Activated gamma-delta T cell treated with anti-CD3 and anti-CD28 coated beads, Interleukin-2, amount 50 U/mL, for 16 hours (primary cell): Measurements from ENCODE around the gene CDC45.
"Not testable (repeated sequence)": the region's sequence is repeated elsewhere in the genome, so short reads cannot be mapped to it uniquely, and the experiment has no call there.

Source experiments
- DNase-seq: peaks from one replicate; pipeline ENCODE4 v3.0.0-alpha.2; 2020; ENCODE audit warnings: low read depth

CDC45 gene

DNA sequence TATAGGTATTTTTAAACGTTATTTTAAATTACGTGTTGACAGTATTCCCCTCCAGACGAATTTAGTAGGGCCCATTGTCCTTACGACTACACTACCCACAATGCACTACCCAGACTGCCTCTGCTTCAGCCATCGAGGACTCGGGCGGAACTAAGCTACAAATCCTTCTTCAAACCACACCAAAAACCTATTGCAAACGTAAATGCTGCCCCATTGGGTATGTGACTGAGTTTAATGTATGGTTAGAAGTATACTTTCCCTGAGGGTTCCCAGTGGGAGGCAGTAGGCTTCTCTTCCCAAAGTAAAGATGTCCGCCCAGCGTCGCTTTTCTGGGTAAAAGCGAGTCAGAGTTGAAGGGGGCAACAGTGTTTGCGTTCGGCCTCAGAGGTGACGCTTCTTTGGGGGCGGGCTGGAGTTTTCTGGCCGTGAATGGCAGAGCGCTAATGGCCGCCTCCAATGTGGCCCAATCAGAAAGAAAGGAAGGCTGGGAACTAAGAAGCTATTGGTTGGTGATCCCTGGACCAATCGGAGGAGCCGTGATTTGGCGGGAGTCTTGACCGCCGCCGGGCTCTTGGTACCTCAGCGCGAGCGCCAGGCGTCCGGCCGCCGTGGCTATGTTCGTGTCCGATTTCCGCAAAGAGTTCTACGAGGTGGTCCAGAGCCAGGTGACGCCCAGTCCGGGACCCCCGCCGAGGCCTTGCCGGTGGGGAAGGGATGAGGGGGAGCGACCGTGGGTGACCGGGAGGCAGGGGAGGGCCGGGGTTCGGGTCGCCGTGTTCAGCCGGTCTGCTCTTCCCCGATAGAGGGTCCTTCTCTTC lies at the start of gene CDC45:
TSS of gene CDC45 (plus strand) at position 566 of the 818 bp plus-strand sequence. CDS start at position 615, 49 bp downstream.
- DNase-seq, result peak; percentile 92

GRCh38 chr22:19429950-19430889 lies 49.5 kb upstream of the CDC45 start:
- DNase-seq, result no peak

DNA sequence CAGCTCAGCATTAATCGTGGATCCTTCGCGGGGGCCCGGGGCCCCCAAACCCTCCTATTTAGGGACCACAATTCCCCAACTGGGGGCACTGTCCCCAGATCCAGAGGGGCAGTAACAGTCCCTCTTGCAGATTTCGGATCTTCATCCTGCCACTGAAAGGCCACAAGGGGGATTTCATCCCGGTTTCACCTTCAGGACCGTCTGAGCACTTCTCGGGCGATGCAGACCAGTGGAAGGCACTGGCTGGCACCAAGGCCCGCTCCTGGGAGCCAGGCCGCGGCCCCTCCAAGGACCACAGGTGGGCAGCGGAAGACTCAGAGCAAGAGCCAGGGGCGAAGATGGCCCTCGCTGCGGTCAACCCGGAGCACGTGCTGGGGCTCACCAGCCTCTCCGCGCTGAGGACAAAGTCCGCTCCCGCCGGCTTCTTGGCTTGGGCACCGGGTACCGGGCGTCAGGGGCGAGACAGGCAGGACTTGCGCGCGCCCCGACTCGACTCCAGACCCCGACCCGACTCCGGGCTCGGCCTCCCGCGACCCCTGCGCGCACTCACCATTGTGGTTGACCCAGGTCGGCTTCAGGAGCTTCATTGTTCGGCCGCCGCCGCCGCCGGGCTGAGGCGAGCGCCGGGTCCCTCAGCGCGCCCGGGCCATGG lies 48.7 kb upstream of the CDC45 start:
- DNase-seq, result no peak

DNA sequence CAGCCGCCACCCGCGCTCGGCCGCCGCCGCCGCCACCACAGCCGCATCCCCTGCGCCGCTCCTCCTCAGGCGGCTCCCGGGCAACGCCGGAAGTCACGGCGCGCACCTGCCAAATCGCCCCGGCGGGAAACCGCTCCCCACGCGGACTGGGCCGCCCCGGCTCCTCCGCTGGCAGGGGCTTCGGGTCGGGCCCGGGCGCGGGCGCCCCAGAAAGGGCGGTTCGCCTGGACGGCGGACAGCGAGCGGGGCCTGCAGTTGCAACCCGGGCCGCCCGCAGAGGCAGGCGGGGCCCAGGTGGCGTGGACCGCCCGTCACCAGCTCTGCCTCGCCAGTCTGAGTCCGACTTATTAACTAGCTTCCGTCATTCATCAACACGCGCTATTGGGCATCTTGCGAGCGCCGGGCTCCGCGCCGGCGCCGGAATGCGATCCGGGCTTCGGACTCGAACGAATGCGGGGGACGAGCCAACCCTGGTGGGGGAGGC lies 48.0 kb upstream of the CDC45 start, which contains the start of gene HIRA:
TSS of gene HIRA (minus strand) at position 85 of the 484 bp plus-strand sequence. CDS start 257 bp downstream, outside the sequence.
- DNase-seq, result peak; percentile 77

GRCh38 chr22:19432133-19432851 lies 47.4 kb upstream of the CDC45 start, which contains the start of gene MRPL40:
MRPL40 (plus strand) TSS chr22:19432545; CDS start chr22:19432555, 10 bp downstream.
- DNase-seq, result peak; percentile 82

GRCh38 chr22:19434401-19434800 lies 45.3 kb upstream of the CDC45 start:
- DNase-seq, result no peak

DNA sequence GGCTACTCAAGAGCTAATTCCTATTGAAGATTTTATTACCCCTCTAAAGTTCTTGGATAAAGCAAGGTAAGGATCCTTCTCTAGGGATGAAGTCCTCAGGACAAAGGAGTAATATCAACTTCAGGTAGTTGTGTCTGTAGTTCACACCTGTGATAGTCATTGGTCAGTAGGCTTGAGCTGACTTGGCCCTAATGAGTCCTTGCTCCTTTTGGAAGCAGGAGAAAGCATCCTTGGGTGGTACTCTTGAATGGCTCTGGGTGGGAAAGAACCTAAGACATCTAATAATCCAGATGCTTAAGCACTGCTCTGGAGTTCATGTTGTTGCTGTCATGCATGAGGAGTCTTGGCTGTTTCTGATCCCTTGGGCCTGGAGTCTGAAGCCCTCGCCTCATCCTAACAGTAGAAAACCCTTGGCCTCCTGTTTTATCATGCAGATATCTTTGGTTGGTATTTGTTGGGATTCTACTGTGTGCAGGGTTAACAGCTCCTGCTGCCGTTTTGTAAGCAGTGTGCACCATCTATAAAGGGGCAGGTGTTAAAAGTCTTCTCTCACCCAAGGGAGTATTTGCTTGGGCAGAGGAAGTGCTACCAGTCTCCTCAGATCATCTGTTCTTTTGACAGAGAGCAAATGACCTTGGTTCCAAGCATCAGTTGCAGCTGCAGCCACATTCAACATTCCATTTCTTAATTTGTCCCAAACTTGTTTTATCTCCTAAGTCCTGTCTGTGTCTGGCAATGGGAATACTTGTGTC lies 44.7 kb upstream of the CDC45 start:
- no peak for DNase-seq

GRCh38 chr22:19436444-19437161 lies 43.1 kb upstream of the CDC45 start:
- not testable (repeated sequence) for DNase-seq

DNA sequence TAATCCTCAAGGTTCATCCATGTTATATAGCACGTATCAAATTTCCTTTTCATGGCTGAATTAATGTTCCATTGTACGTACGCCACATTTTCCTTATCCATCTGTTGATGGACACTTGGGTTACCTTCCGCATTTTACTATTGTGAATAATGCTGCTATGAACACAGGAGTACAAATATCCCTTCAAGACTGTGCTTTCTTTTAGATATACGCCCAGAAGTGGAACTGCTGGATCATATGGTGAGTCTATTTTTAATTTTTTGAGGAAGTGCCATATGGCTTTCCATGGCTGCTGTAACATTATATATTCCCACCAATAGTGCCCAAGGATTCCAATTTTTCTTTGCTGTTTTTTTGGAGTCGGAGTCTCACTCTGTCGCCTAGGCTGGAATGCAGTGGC lies 41.4 kb upstream of the CDC45 start:
- no peak for DNase-seq

DNA sequence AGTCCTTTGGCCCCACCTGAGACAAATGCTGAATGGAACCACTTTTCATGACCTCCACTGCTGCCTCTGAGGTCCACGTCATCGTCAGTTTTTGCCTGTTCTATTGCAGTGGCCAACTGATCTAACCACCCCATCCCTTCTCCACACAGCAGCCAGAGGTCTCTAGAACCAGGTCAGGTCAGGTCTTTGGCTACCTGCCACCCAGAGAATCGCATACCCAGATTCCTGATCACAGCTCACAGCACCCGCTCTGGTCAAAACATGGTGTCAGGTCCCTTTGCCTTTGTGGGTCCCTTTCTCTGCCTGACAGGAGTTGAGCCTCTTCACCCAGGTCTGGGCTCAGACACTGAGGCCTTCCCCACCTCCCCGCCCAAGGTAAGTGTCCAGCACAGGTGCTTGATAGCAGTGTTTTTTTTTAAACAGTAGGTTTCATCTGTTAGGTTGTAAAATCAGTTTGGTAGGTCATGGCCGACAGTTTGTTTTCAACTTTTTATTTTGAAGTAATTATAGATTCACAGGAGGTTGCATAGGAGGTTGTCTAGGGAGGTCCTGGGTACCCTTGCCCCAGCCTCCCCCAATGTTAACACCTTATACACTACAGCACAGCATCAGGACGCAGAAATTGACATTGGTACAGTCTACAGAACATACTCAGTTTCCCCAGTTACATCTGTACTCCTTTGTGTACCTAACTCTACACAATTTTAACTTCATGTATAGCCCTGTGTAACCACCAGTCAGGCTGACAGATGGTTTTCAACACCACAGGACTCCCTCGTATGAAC lies 39.1 kb upstream of the CDC45 start:
- DNase-seq, result no peak

DNA sequence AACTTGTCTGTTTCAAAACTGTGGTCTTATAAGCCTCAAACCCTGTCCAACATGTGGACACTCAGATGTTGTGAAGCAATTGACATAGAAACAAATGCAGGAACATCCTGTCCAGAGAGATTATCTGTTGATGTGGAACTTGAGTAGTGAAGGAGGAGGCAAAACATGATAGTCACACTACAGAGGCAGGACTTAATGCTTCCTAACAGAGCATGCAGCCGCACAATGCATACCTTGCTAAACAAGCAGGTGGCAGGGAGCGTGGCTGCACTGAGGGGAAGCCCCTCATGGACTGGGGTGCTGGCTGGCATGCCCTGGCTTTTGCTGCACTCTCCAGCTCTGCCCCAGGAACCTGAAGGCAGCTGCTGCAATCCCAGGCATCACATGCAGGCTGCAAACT lies 37.6 kb upstream of the CDC45 start:
- DNase-seq, result no peak

DNA sequence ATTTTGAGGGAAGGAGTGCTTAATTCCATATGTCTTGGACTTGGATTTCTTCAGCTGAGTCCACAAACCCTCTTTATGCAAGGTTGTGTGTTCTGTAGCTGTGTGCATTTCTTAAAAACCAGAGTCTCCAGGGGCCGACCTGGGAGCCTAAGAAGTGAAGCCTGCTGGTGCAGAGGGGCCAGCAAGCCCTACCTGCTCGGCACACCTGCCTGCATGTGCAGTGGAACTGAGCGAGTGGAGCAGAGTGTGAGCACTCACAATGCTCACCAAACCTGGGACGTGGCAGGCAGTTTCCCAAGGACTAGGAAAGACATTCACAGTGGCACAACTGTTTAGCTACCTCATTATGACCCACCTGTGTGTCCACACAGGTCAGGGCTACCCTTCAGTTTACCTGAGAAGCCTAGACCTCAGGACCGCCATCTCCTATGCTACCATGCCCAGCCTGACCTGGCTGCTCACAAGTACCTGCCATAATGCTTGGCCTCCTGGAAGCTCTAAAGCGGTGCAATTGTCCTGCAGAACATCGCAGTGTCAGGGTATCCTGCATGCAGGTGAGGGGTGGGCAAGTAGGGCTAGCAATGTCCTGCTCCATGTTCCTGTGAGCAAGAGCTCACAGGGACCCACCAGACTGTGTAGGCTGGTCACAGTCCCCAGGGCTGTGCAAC lies 36.0 kb upstream of the CDC45 start:
- no peak for DNase-seq

DNA sequence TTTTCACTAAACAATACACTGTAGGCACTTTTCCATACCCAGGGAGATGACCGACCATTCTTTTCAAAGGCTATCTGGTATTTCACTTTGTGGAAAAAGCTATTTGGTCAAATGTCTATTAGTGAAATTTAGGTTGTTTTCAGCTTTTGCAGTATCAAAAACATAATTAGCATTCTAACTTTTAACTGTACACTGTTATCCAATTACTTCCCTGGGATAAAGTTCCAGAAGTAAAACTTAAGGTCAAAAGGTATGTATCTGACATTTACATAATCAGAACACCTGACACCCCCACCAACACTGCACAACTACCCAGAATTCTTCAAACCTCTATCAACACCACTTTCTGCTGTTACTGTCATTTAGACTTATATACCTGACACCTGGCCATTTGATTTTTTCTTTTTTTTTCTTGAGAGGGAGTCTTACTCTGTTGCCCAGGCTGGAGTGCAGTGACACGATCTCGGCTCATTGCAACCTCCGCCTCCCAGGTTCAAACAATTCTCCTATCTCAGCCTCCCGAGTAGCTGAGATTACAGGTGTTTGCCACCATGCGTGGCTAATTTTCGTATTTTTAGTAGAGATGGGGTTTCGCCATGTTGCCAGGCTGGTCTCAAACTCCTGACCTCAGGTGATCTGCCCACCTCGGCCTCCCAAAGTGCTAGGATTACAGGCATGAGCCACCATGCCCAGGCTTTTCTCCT lies 34.3 kb upstream of the CDC45 start:
- not testable (repeated sequence) for DNase-seq

- no peak for DNase-seq
Observed at GRCh38 chr22:19446603-19447329, 33.0 kb upstream of the CDC45 start.

DNA sequence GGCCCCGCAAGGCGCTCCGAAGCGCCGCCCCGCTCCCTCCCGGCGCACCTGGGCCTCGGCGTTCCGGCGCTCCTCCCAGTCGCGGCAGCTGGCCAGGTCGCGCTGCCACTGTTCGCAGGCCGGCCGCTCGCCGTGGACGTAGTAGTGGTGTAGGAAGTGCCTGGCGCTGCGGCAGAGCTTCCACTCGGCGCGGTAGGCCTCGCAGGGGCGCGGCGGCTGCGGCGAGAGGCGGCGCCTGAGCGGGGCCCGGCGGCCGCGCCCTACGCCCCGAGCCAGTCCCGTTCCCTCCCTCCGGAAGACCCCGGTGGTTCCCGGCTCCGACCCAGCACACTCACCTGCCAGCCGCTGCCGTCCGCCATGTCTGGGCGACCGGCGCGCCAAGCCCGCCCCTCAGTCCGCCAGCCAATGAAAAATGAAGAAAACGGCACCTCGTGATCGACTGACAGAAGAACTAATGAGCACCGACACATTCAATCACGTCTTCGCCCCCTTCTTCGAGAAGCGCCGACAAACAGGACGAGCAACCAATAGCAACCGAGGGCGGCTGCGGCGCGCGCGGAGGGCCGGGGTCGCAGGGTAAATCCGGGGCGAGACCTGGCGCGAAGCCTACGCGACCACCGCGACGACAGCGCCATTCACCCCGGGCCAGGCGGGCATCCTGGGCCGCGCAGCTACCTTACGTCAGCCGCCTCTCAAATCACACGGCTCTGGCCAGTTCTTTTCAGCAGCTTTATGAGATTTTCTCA lies 32.2 kb upstream of the CDC45 start, which contains the start of gene C22orf39:
TSS of gene C22orf39 (minus strand) at position 382 of the 746 bp plus-strand sequence. CDS start at position 359, 23 bp downstream.
- peak; percentile 81 for DNase-seq

GRCh38 chr22:19448076-19448607 lies 31.6 kb upstream of the CDC45 start:
- DNase-seq, result no peak
